Jurkat, Clone E6-1 (cell line): ENCODE data around the gene GSTK1.

Source experiments
- DNase-seq: peaks from one replicate; pipeline ENCODE4 v3.0.0-alpha.2; 2011; ENCODE audit warnings: low read depth, low spot score
- H3K4me3 ChIP-seq: 2 replicates; pipeline ENCODE4 v1.5.1; 2011; ENCODE audit warnings: mild to moderate bottlenecking, low read length, control low read depth, moderate library complexity

GSTK1 gene

GRCh38 chr7:143236408-143236990 is 26.7 kb upstream of the GSTK1 start:
- no peak for DNase-seq
- no peak overlapping the region for H3K4me3 ChIP-seq

GRCh38 chr7:143237366-143237765 is 25.9 kb upstream of the GSTK1 start:
- DNase-seq: no peak
- no peak overlapping the region for H3K4me3 ChIP-seq

GRCh38 chr7:143238289-143238980 is 24.8 kb upstream of the GSTK1 start:
- no peak overlapping the region for H3K4me3 ChIP-seq
- DNase-seq: no peak

GRCh38 chr7:143239813-143240212 is 23.4 kb upstream of the GSTK1 start:
- H3K4me3 ChIP-seq: no peak overlapping the region

GRCh38 chr7:143240291-143241168 is 22.7 kb upstream of the GSTK1 start:
- no peak overlapping the region for H3K4me3 ChIP-seq
- DNase-seq: peak; percentile 79

More at GRCh38 chr7:143239813-143240212, 23.4 kb upstream of the GSTK1 start:
- no peak for DNase-seq

- no peak for DNase-seq
- H3K4me3 ChIP-seq: no peak overlapping the region
Observed at GRCh38 chr7:143242306-143242705, 20.9 kb upstream of the GSTK1 start.

GRCh38 chr7:143243111-143243510 is 20.1 kb upstream of the GSTK1 start:
- H3K4me3 ChIP-seq: no peak overlapping the region
- DNase-seq: no peak

GRCh38 chr7:143243614-143244013 is 19.6 kb upstream of the GSTK1 start:
- no peak overlapping the region for H3K4me3 ChIP-seq
- no peak for DNase-seq

- no peak for DNase-seq
- no peak overlapping the region for H3K4me3 ChIP-seq
Observed at GRCh38 chr7:143244321-143244720, 18.9 kb upstream of the GSTK1 start.

- no peak for DNase-seq
- no peak overlapping the region for H3K4me3 ChIP-seq
Observed at GRCh38 chr7:143245123-143245522, 18.1 kb upstream of the GSTK1 start.

- H3K4me3 ChIP-seq: no peak overlapping the region
- no peak for DNase-seq
Observed at GRCh38 chr7:143247372-143247771, 15.9 kb upstream of the GSTK1 start.

- DNase-seq: no peak
- no peak overlapping the region for H3K4me3 ChIP-seq
Observed at GRCh38 chr7:143248761-143249354, 14.4 kb upstream of the GSTK1 start.

GRCh38 chr7:143250199-143250598 is 13.0 kb upstream of the GSTK1 start:
- no peak for DNase-seq
- H3K4me3 ChIP-seq: no peak overlapping the region

GRCh38 chr7:143250822-143251221 is 12.4 kb upstream of the GSTK1 start:
- DNase-seq: peak; percentile 73

GRCh38 chr7:143252006-143252405 is 11.2 kb upstream of the GSTK1 start:
- peak; percentile 32 for DNase-seq
- H3K4me3 ChIP-seq: no peak overlapping the region

More at GRCh38 chr7:143250822-143251221, 12.4 kb upstream of the GSTK1 start:
- no peak overlapping the region for H3K4me3 ChIP-seq

GRCh38 chr7:143255564-143255963 is 7.7 kb upstream of the GSTK1 start:
- no peak for DNase-seq
- H3K4me3 ChIP-seq: no peak overlapping the region

- no peak overlapping the region for H3K4me3 ChIP-seq
- no peak for DNase-seq
Observed at GRCh38 chr7:143256325-143256724, 6.9 kb upstream of the GSTK1 start.

- no peak overlapping the region for H3K4me3 ChIP-seq
- DNase-seq: no peak
Observed at GRCh38 chr7:143256932-143257331, 6.3 kb upstream of the GSTK1 start.

GRCh38 chr7:143257501-143257900 is 5.7 kb upstream of the GSTK1 start:
- no peak for DNase-seq
- H3K4me3 ChIP-seq: no peak overlapping the region

GRCh38 chr7:143258831-143259230 is 4.4 kb upstream of the GSTK1 start:
- no peak for DNase-seq

More at GRCh38 chr7:143258831-143259230, 4.4 kb upstream of the GSTK1 start:
- no peak overlapping the region for H3K4me3 ChIP-seq
